GM23248 (cell line): ENCODE data around the gene ENDOV. TPM values are rescaled to one million over a fixed set of nuclear protein-coding genes. Genes with fewer than 3 reads are reported as not detected.

Source experiments
- DNase-seq: peaks from one replicate; pipeline ENCODE4 v3.0.0-alpha.2; 2015
- H2AFZ ChIP-seq: fragments of 200-600 bp; sonication (generic); 2 replicates; pipeline ENCODE4 v1.6.1; 2016; ENCODE audit warnings: antibody characterized with exemption
- H3F3A ChIP-seq: fragments of 200-600 bp; sonication (generic); 2 replicates; pipeline ENCODE4 v1.6.1; 2016; ENCODE audit warnings: mild to moderate bottlenecking, antibody characterized with exemption, mixed run types; ENCODE audit not compliant: insufficient read depth
- H3K27ac ChIP-seq: fragments of 200-600 bp; sonication (generic); 2 replicates; pipeline ENCODE4 v1.5.1; 2016; ENCODE audit warnings: mild to moderate bottlenecking
- H3K27me3 ChIP-seq: fragments of 200-600 bp; sonication (generic); replicated peaks from 2 replicates; pipeline ENCODE4 v1.6.1; 2016; ENCODE audit warnings: mild to moderate bottlenecking; ENCODE audit not compliant: insufficient read depth
- H3K36me3 ChIP-seq: fragments of 200-600 bp; sonication (generic); 2 replicates; pipeline ENCODE4 v1.6.1; 2016; ENCODE audit warnings: low read depth, mild to moderate bottlenecking
- H3K4me1 ChIP-seq: fragments of 200-600 bp; sonication (generic); 2 replicates; pipeline ENCODE4 v1.6.1; 2016; ENCODE audit warnings: mild to moderate bottlenecking; ENCODE audit not compliant: insufficient read depth
- H3K4me2 ChIP-seq: fragments of 200-600 bp; sonication (generic); one replicate; pipeline ENCODE4 v1.6.1; 2016; ENCODE audit warnings: mild to moderate bottlenecking; ENCODE audit not compliant: unreplicated experiment
- H3K4me3 ChIP-seq: fragments of 200-600 bp; sonication (generic); 2 replicates; pipeline ENCODE4 v1.5.1; 2016; ENCODE audit warnings: mild to moderate bottlenecking
- H3K79me2 ChIP-seq: fragments of 200-600 bp; sonication (generic); 2 replicates; pipeline ENCODE4 v1.6.1; 2016; ENCODE audit warnings: mild to moderate bottlenecking; ENCODE audit not compliant: insufficient read depth
- H3K9ac ChIP-seq: fragments of 200-600 bp; sonication (generic); 2 replicates; pipeline ENCODE4 v1.6.1; 2016; ENCODE audit warnings: mild to moderate bottlenecking
- H3K9me2 ChIP-seq: fragments of 200-600 bp; sonication (generic); 2 replicates; pipeline ENCODE4 v1.6.1; 2016; ENCODE audit warnings: mixed run types, mild to moderate bottlenecking, moderate library complexity; ENCODE audit not compliant: insufficient read depth
- H3K9me3 ChIP-seq: fragments of 200-600 bp; sonication (generic); one replicate; pipeline ENCODE4 v1.6.1; 2017; ENCODE audit warnings: low read depth
- H4K20me1 ChIP-seq: fragments of 200-600 bp; sonication (generic); 2 replicates; pipeline ENCODE4 v1.6.0; 2016; ENCODE audit not compliant: insufficient read depth
- EZH2 ChIP-seq: fragments of 200-600 bp; sonication (generic); IDR thresholded peaks from 2 replicates; pipeline ENCODE4 v1.6.1; 2018; ENCODE audit warnings: antibody characterized with exemption, mild to moderate bottlenecking; ENCODE audit not compliant: insufficient read depth, poor library complexity, severe bottlenecking
- EZH2phosphoT487 ChIP-seq: fragments of 200-600 bp; sonication (generic); IDR thresholded peaks from 2 replicates; pipeline ENCODE4 v1.6.1; 2018; ENCODE audit warnings: antibody characterized with exemption, moderate library complexity, mild to moderate bottlenecking, low read depth; ENCODE audit not compliant: insufficient read depth
- WGBS, 2 experiments: methylation state at CpG; one replicate each; pipeline ENCODE4 v1.1.6; 2015 to 2017; ENCODE audit warnings: low lambda C conversion rate in 2 of 2, low coverage in 1 of 2; ENCODE audit errors: missing lambda C conversion rate in 2 of 2; 5-methylcytosine and 5-hydroxymethylcytosine counted together
- in situ Hi-C: fragments of 300-500 bp; cut with MboI; formaldehyde crosslinking; loops from 2 replicates; pipeline ENCODE4 v1.15.0; 2020
- polyA plus RNA-seq: library from polyadenylated mRNA; unstranded; fragments of >200 nt; fragmentation: Nextera tagmentation; extraction: Ambion mirVana; gene quantifications from 2 replicates; pipeline ENCODE4 v1.2.1, GENCODE V29; 2016
- total RNA-seq: library from RNA; depleted of rRNA; stranded (reverse); fragments of >200 nt; shearing (Covaris generic); gene quantifications from 2 replicates; pipeline ENCODE4 v1.2.3, GENCODE V29; 2014

The ENDOV gene
- total and polyA plus RNA-seq, 2 experiments from 2014 or later: 25.1 to 25.7 TPM

DNA sequence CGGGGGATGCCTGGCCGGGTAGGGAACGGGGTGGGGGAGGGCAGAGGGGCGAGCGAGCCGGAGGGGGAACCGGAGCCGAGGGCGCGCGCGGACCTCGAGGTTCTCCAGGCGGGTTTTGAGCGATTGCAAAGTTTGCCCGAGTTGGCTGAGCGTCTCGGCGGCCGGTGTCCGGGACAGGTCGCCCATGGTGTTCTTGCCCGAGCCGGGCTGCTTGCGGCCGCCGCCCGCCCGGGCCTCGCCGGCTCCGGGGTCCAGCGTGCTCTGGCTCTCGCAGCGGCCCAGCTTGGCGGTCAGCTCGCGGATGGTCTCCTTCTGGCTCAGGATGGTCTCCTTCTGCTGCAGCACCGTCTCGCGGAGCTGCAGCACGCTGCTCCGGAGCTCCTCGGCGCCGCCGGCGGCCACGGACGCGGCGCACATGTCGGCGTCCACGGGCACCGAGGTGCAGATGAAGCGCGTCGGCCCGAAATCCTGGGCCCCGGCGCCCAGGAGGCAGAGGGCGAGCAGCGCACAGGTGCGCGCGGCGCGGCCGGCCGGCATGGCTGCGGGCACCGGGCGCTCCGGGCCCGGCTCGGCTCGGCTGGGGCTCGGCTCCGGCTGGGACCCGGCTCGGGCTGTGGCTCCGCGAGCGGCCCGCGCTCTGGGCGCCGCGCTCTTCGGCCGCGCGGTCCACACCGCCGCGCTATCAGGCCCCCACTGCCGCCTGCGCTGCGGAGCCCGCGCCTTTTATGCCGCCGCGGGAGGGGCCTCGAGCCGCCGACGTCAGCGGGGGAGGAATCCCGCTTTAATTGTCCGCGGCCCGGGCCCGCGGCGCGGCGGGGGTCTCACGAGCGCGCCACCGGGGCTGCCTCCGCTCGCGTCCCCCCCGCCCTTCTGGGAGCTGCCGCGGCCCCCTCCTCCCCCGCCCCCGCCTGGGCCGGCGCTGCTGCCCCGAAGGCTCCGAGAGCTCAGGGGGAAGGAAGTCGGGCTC is 61.2 kb downstream of the ENDOV start, which contains the start of gene NPTX1:
TSS of gene NPTX1 (minus strand) at position 698 of the 967 bp plus-strand sequence. CDS start at position 537, 161 bp downstream.
- H3K4me1 ChIP-seq: 0 out of 2 replicates have a peak, but pooled peaks cover 7% of the 10 kb centered on the region
- in situ Hi-C loops: no loop called here
- H4K20me1 ChIP-seq: no peaks in the 10 kb centered on the region
- H2AFZ ChIP-seq: no peak within 1 kb of the TSS
- 2% methylated on average over 79 to 83 of the region's 136 CpGs for WGBS, 2 experiments
- H3K79me2 ChIP-seq: no peaks in the 10 kb centered on the region
- H3K9me3 ChIP-seq: no peaks in the 10 kb centered on the region
- DNase-seq: peak; percentile 60
- no peaks in the 10 kb centered on the region for H3F3A ChIP-seq
- peaks cover 75% of the 10 kb centered on the region for H3K27me3 ChIP-seq
- H3K4me2 ChIP-seq: no peak within 1 kb of the TSS
- peak within 1 kb of the TSS; percentile 48; the same call in 1 of the 2 replicates for H3K4me3 ChIP-seq
- no peak for TF ChIP-seq EZH2
- TF ChIP-seq EZH2phosphoT487: peak; percentile 53; the same call in 1 of the 2 replicates
- no peaks in the 10 kb centered on the region for H3K36me3 ChIP-seq
- H3K9me2 ChIP-seq: no peaks in the 10 kb centered on the region
- H3K9ac ChIP-seq: no peak within 1 kb of the TSS
- H3K27ac ChIP-seq: no peak within 1 kb of the TSS

DNA sequence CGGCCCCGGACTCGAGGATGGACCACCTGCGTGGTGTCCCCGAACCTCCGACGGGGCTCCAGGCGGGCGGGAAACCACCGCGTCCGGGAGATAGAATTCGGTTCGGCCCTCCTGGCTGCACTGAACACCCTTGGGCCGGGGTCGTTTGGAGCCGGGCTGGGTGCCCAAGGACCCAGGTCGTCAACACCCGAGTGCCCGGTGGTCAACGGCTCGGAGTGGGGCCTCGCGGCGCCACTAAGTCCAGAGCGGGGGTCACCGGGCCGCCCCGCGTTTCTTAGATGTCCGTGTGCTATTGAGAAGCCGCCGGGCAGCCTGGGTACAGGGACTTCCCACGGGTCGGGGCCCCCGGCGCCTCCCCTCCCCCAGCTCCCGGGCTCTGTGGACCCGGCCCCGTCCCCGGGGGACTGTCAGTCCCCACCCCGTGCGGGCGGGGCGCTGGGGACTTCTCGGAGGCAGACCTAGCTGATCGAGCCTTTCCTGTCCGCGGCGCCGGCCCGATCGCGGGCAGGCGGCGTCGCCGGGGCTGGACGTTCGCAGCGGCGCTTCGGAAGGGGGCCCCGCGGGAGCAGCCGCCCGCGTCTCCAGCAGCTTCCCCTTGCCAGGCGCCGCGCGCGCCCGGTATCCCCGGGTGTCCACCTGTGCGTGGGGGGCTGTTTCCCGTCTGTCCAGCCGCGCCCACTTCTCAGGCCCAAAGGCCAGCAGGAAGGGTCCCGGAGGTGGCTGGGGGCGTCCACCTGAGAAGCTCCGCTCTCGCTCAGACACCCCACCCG is 62.1 kb downstream of the ENDOV start:
- H3K4me3 ChIP-seq: peak overlapping the region; percentile 9; the same call in 1 of the 2 replicates
- 1 to 3% methylated on average over 49 to 71 of the region's 84 CpGs for WGBS, 2 experiments
- no peaks in the 10 kb centered on the region for H3K9me2 ChIP-seq
- H4K20me1 ChIP-seq: no peaks in the 10 kb centered on the region
- H3K36me3 ChIP-seq: no peaks in the 10 kb centered on the region
- H3K27ac ChIP-seq: no peak overlapping the region
- no peaks in the 10 kb centered on the region for H3F3A ChIP-seq
- in situ Hi-C loops: no loop called here
- H3K79me2 ChIP-seq: no peaks in the 10 kb centered on the region
- no peak overlapping the region for H3K4me2 ChIP-seq
- H3K27me3 ChIP-seq: peaks cover 83% of the 10 kb centered on the region
- H3K4me1 ChIP-seq: 0 out of 2 replicates have a peak, but pooled peaks cover 7% of the 10 kb centered on the region
- no peak overlapping the region for H2AFZ ChIP-seq
- H3K9me3 ChIP-seq: no peaks in the 10 kb centered on the region
- H3K9ac ChIP-seq: no peak overlapping the region
- DNase-seq: peak; percentile 33
- TF ChIP-seq EZH2 (peak; percentile 99), EZH2phosphoT487 (peak; percentile 65; the same call in 1 of the 2 replicates)

DNA sequence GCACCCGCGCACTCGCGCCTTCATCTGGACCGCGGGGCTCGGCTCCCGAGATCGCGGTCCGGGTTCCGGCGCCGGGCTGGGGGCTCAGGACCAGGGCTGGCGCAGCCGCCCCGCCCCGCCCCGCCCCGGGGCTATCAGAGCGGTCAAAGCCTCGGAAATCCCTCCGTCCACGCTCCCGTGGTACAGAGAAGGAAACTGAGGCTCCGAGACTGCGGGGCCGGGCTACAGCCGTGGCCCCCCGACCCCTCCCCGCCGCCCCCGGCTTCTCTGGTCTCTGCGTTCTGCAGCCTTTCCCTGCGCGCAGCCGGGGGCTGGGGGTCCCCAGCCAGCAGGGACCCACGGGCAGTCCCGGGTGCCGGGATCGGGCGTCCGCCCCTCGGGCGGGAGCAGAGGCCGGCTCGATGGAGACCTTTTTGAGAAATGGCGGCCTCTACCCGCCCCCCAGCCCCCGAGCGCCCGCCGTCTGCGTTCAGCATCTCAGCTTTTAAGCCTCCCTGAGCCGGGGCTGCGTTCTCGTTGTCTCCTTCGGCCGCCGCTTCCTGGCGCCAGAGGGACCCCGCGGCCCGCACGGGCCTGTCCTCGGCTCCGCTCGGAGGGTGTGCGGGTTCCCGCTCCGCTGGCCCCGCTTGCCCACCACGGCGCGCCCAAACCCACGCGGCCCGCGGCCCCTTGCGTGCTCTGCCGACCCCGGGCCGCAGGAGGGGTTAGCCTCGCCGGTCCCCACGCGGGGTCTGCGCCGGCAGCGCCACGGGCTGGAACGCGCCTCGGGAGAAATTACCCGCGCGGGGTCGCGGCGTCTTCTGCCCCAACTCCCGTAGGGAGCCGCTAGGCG is 62.9 kb downstream of the ENDOV start:
- no peaks in the 10 kb centered on the region for H3K9me3 ChIP-seq
- 0 out of 2 replicates have a peak, but pooled peaks cover 7% of the 10 kb centered on the region for H3K4me1 ChIP-seq
- peak overlapping the region; percentile 49 for H3K4me3 ChIP-seq
- peaks cover 81% of the 10 kb centered on the region for H3K27me3 ChIP-seq
- TF ChIP-seq EZH2: peak; percentile 25
- no peak for TF ChIP-seq EZH2phosphoT487
- WGBS, 2 experiments: 2% methylated on average over 76 of the region's 103 CpGs
- peak; percentile 83 for DNase-seq
- no peak overlapping the region for H3K9ac ChIP-seq
- H3K27ac ChIP-seq: no peak overlapping the region
- no peaks in the 10 kb centered on the region for H3K9me2 ChIP-seq
- H3F3A ChIP-seq: no peaks in the 10 kb centered on the region
- no peaks in the 10 kb centered on the region for H3K36me3 ChIP-seq
- peak overlapping the region; percentile 14 for H3K4me2 ChIP-seq
- H3K79me2 ChIP-seq: no peaks in the 10 kb centered on the region
- no peaks in the 10 kb centered on the region for H4K20me1 ChIP-seq
- H2AFZ ChIP-seq: no peak overlapping the region
- in situ Hi-C loops: no loop called here
